Stimulated activated CD4-positive, alpha-beta T cell treated with anti-CD3 and anti-CD28 coated beads, Interleukin-15, amount 100 ng/mL, for 1 hour (primary cell): ENCODE results near the gene PLG.
"Not testable (repeated sequence)": the region's sequence is repeated elsewhere in the genome, so short reads cannot be mapped to it uniquely, and the experiment has no call there.

Experiments
- DNase-seq, 2 donors: peaks; one replicate each; pipeline ENCODE4 v3.0.0-alpha.2; 2020; ENCODE audit warnings: low read depth in 1 of 2, low spot score in 1 of 2

PLG gene

GRCh38 chr6:160774399-160774798, 72.4 kb downstream of the PLG start:
- DNase-seq, result no peak

- no peak for DNase-seq
Observed at GRCh38 chr6:160775792-160776580, 73.9 kb downstream of the PLG start.

DNA sequence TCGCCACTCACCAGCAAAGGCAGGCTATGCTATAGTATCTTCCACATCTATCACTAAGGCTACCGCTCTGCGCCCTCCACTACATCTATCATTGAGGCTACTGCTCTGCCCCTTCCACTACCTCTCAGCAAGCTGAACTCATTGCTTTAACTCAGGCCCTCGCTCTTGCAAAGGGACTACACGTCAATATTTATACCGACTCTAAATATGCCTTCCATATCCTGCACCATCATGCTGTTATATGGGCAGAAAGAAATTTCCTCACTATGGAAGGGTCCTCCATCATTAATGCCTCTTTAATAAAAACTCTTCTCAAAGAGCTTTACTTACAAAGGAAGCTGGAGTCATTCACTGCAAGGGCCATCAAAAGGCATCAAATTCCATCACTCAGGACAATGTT, 77.1 kb downstream of the PLG start:
- not testable (repeated sequence) for DNase-seq

- DNase-seq, result not testable (repeated sequence)
Observed at GRCh38 chr6:160780656-160781055, 78.6 kb downstream of the PLG start.

- DNase-seq, result no peak
Observed at GRCh38 chr6:160781298-160781697, 79.3 kb downstream of the PLG start.

DNA sequence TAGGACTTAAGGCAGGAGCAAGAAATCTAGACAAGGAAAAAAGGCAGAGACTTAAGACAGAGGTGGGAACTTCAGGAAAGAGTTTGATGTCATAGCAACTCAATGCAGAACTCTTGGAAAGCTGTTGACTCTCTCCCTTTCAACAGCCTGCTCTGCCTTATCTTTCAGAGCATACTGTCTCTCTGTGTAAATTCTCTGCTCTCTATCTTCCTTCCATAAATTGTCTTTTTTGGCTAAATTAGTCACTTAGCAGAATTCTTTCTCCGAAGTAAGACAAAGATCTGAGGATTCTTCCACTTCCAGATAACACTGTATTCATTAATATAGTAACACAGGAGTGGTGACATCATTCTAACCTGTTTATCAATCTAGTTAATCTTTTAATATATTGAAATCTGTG, 80.2 kb downstream of the PLG start:
- DNase-seq, result no peak

GRCh38 chr6:160783741-160784140, 81.7 kb downstream of the PLG start:
- no peak for DNase-seq

DNA sequence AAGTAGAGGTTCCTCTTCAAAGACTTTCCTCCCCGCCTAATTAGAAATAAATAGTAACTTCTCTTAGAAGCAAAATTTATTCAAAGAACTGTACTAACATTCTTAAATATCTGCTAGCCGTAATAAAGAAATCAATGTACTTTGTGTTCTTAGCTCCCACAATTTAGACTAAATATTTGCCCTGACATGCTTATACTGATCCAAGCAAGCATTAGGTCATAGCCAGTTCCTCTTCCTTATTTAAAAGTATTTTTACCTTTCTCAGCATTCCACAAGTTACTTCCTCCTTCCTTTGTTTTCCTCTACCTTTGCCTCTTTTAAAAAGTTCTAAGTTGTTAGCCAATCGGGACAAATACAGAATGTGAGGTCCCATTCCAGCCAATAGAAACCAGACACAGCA, 86.1 kb downstream of the PLG start:
- not testable (repeated sequence) for DNase-seq

- no peak for DNase-seq
Observed at GRCh38 chr6:160788806-160789205, 86.8 kb downstream of the PLG start.

- DNase-seq, result no peak
Observed at GRCh38 chr6:160789263-160790027, 87.4 kb downstream of the PLG start.

DNA sequence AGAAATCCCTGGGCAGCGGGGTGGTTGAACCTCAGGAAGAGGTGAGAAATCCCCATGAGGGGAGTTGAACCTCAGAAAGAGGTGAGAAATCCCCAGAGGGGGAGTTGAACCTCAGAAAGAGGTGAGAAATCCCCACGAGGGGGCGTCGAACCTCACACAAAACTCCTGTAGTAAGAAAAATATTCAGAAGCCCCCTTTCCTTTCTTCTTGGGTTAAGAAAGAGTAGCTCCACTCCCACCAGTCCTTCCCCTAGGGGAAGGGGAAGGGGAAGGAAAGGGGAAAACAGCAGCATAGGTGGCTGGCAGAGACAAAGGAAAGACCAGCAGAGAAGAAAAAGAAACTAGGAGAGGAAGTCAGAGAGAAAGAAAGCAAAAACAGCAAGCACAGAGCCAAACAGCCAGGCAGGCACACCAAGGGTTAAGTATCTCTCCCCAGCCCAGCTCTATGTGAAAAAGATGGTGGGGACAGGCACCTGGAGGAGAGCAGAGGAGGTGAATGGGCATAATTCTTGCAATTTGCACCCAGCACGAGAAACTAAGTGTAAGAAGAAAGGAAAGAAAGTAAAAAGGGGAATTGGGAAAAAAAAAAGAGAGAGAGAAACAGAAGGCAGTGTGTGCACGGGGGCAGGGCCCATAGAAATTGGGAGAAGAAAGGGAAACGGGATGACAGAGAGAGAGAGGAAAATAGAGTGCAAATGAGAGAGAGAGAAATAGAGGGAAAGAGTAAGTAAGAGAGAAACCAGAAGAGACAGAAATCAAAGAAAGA, 88.2 kb downstream of the PLG start:
- no peak for DNase-seq

GRCh38 chr6:160791459-160791858, 89.4 kb downstream of the PLG start:
- DNase-seq, result no peak

- DNase-seq, result no peak
Observed at GRCh38 chr6:160791981-160792418, 90.0 kb downstream of the PLG start.

- no peak for DNase-seq
Observed at GRCh38 chr6:160792708-160793107, 90.7 kb downstream of the PLG start.

DNA sequence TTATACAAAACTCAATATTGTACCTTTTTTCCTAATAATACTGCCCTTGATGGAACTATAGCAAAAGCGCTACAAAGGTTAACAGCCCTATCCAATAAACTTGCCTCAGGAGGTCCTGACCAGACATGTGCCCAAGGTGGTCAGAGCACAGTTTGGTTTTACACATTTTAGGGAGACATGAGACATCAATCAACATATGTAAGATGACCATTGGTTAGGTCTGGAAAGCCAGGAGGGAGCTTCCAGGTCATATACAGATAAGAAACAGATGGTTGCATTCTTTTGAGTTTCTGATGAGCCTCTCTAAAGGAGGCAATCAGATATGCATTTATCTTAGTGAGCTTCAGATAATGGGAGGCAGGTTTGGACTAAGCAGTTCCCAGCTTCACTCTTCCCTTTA, 91.6 kb downstream of the PLG start:
- DNase-seq, result no peak

DNA sequence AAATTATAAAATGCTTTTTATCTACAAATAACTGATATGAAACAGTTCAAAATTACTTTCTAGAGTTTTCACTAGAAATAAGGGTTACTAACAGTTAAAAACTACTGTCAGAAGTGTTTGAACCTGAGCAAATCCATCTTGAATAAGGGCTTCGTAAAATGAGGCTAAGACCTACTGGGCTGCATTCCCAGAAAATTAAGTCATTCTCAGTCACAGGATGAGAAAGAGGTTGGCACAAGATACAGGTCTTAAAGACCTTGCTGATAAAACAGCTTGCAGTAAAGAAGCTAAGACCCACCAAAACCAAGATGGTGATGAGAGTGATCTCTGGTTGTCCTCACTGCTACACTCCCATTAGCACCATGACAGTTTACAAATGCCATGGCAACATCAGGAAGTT, 93.7 kb downstream of the PLG start:
- DNase-seq, result no peak

DNA sequence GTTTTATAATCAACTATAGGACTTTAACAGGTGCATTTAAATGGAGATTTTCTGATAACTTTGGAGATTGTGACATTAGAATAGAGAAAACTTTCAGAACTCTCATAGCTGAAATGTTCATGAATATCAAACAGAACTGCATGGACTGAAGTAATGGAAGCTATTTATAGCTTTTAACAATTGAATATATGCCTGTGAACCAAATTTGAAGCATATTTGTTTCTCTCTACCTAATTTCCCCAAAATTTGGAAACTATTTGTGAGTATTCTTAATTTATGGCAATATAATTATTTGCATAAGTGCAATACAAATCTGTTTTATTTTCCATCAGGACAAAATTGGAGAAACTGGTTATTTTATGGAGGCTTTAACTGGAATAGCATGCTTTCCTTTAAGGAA, 96.6 kb downstream of the PLG start:
- DNase-seq, result no peak

- no peak for DNase-seq
Observed at GRCh38 chr6:160799801-160800506, 97.9 kb downstream of the PLG start.

- DNase-seq, result no peak
Observed at GRCh38 chr6:160801418-160801817, 99.4 kb downstream of the PLG start.

DNA sequence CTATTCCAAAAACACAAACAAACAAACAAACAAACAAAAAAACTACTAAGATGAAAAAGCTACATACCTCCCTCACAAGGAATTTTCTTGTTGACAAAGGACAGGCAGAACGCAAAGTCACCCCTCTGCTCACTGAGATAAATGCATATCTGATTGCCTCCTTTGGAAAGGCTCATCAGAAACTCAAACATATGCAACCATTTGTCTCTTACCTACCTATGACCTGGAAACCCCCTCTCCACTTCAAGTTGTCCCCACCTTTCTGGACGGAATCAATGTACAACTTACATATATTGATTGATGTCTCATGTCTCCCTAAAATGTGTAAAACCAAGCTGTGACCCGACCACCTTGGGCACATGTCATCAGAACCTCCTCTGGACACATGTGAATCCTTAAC, 100.0 kb downstream of the PLG start:
- DNase-seq, result not testable (repeated sequence)
